ENCODE results near the gene PIP4K2A.

The PIP4K2A gene

GRCh38 chr10:22634606-22635459 lies 79.5 kb downstream of the PIP4K2A start:
- no peak for DNase-seq

- no peak for DNase-seq
Measured at GRCh38 chr10:22634093-22634492, 80.3 kb downstream of the PIP4K2A start.

GRCh38 chr10:22633528-22633927 lies 80.8 kb downstream of the PIP4K2A start:
- DNase-seq: no peak

- no peak for DNase-seq
Measured at GRCh38 chr10:22633106-22633505, 81.3 kb downstream of the PIP4K2A start.

- DNase-seq: no peak
Measured at GRCh38 chr10:22631646-22632278, 82.6 kb downstream of the PIP4K2A start.

- no peak for DNase-seq
Measured at GRCh38 chr10:22631185-22631584, 83.2 kb downstream of the PIP4K2A start.

- no peak for DNase-seq
Measured at GRCh38 chr10:22630234-22631174, 83.9 kb downstream of the PIP4K2A start.

GRCh38 chr10:22629852-22630233 lies 84.5 kb downstream of the PIP4K2A start:
- DNase-seq: no peak

GRCh38 chr10:22629126-22629525 lies 85.3 kb downstream of the PIP4K2A start:
- DNase-seq: no peak

- DNase-seq: no peak
Measured at GRCh38 chr10:22628309-22628708, 86.1 kb downstream of the PIP4K2A start.

- DNase-seq: no peak
Measured at GRCh38 chr10:22626784-22627183, 87.6 kb downstream of the PIP4K2A start.

GRCh38 chr10:22625516-22626290 lies 88.7 kb downstream of the PIP4K2A start:
- DNase-seq: no peak

- DNase-seq: no peak
Measured at GRCh38 chr10:22624287-22624738, 90.1 kb downstream of the PIP4K2A start.

- no peak for DNase-seq
Measured at GRCh38 chr10:22623633-22624253, 90.6 kb downstream of the PIP4K2A start.

GRCh38 chr10:22622242-22622806 lies 92.1 kb downstream of the PIP4K2A start:
- no peak for DNase-seq

GRCh38 chr10:22621726-22622125 lies 92.7 kb downstream of the PIP4K2A start:
- no peak for DNase-seq

GRCh38 chr10:22620929-22621328 lies 93.4 kb downstream of the PIP4K2A start:
- DNase-seq: no peak

GRCh38 chr10:22620140-22620857 lies 94.1 kb downstream of the PIP4K2A start:
- DNase-seq: no peak

- DNase-seq: no peak
Measured at GRCh38 chr10:22619101-22619500, 95.3 kb downstream of the PIP4K2A start.

GRCh38 chr10:22618078-22618785 lies 96.1 kb downstream of the PIP4K2A start:
- no peak for DNase-seq

Data from NCI-H2227 treated with DMSO at 0.1 percent for 48 hours (cell line).